ENCODE results near the gene KCNAB1. TPM values are rescaled to one million over a fixed set of nuclear protein-coding genes. Genes with fewer than 3 reads are reported as not detected.

Gene KCNAB1
- total RNA-seq, 1 experiment from 2014 or later: 1.0 TPM

GRCh38 chr3:156352728-156353127 is 232.3 kb downstream of the KCNAB1 start (continued):
- TF ChIP-seq, protein P1, sequence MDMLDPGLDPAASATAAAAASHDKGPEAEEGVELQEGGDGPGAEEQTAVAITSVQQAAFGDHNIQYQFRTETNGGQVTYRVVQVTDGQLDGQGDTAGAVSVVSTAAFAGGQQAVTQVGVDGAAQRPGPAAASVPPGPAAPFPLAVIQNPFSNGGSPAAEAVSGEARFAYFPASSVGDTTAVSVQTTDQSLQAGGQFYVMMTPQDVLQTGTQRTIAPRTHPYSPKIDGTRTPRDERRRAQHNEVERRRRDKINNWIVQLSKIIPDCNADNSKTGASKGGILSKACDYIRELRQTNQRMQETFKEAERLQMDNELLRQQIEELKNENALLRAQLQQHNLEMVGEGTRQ (CRISPR knock-in tag; IDR thresholded peaks at IDR 0.05): no peak

GRCh38 chr3:156353563-156353962 is 233.2 kb downstream of the KCNAB1 start:
- Mint-ChIP-seq H3K36me3 (no peaks in the 10 kb centered on the region), H3K9me3 (no peaks in the 10 kb centered on the region), H3K4me3 (no peak overlapping the region), H3K4me1 (peaks cover 40% of the 10 kb centered on the region), H3K27ac (no peak overlapping the region), H3K27me3 (ENCODE audit: low read depth) (no peaks in the 10 kb centered on the region)
- TF ChIP-seq ATF3 (CRISPR knock-in tag; conservative IDR thresholded peaks at IDR 0.05): no peak
- no peak for TF ChIP-seq CREM (CRISPR knock-in tag; IDR thresholded peaks at IDR 0.05)
- DNase-seq (ENCODE audit: low spot score) (no peak), ATAC-seq (no peak)
- CTCF ChIA-PET: interaction anchor here (0.6 kb wide), 1 partner anchor 113 kb away, joined by 3 read pairs; no protein-coding TSS in a partner anchor
- POLR2A ChIA-PET: no interaction called here

GRCh38 chr3:156356537-156357363 is 236.4 kb downstream of the KCNAB1 start:
- ATAC-seq (no peak), DNase-seq (ENCODE audit: low spot score) (no peak)
- Mint-ChIP-seq H3K36me3 (no peaks in the 10 kb centered on the region), H3K27me3 (ENCODE audit: low read depth) (no peaks in the 10 kb centered on the region), H3K27ac (no peak overlapping the region), H3K9me3 (no peaks in the 10 kb centered on the region), H3K4me1 (peaks cover 48% of the 10 kb centered on the region), H3K4me3 (no peak overlapping the region)
- ChIA-PET POLR2A (no interaction called here), CTCF (no interaction called here)
- TF ChIP-seq TCF7 (CRISPR knock-in tag; IDR thresholded peaks at IDR 0.05; ENCODE audit: low read depth) (no peak), E2F4 (CRISPR knock-in tag; IDR thresholded peaks at IDR 0.05; ENCODE audit: borderline replicate concordance, low read depth) (no peak), HMGXB4 (CRISPR knock-in tag; IDR thresholded peaks at IDR 0.05) (no peak), NR3C1 (CRISPR knock-in tag; conservative IDR thresholded peaks at IDR 0.05; ENCODE audit: low read depth) (no peak), TP53 (CRISPR knock-in tag; IDR thresholded peaks at IDR 0.05) (no peak), CBFB (CRISPR knock-in tag; IDR thresholded peaks at IDR 0.05; ENCODE audit: low read depth) (no peak), RORB (CRISPR knock-in tag; IDR thresholded peaks at IDR 0.05) (no peak), ZNF423 (CRISPR knock-in tag; IDR thresholded peaks at IDR 0.05) (no peak), ZNF425 (CRISPR knock-in tag; conservative IDR thresholded peaks at IDR 0.05) (no peak), KAT7 (CRISPR knock-in tag; IDR thresholded peaks at IDR 0.05; ENCODE audit: borderline replicate concordance) (no peak), ZMAT4 (CRISPR knock-in tag; IDR thresholded peaks at IDR 0.05) (no peak), FOXK1 (CRISPR knock-in tag; IDR thresholded peaks at IDR 0.05) (no peak), ZNF263 (CRISPR knock-in tag; IDR thresholded peaks at IDR 0.05; ENCODE audit: low read depth) (no peak), PRRX2 (CRISPR knock-in tag; IDR thresholded peaks at IDR 0.05) (no peak), SMAD3 (CRISPR knock-in tag; IDR thresholded peaks at IDR 0.05; ENCODE audit: borderline replicate concordance) (no peak), ELF4 (CRISPR knock-in tag; IDR thresholded peaks at IDR 0.05; ENCODE audit: low read depth) (no peak)
- TF ChIP-seq, protein P2, sequence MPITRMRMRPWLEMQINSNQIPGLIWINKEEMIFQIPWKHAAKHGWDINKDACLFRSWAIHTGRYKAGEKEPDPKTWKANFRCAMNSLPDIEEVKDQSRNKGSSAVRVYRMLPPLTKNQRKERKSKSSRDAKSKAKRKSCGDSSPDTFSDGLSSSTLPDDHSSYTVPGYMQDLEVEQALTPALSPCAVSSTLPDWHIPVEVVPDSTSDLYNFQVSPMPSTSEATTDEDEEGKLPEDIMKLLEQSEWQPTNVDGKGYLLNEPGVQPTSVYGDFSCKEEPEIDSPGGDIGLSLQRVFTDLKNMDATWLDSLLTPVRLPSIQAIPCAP (CRISPR knock-in tag; IDR thresholded peaks at IDR 0.05): no peak

All from WTC11 (cell line).